Fibroblast of skin of back (primary cell): ENCODE results near the gene AFF1. TPM values are rescaled to one million over a fixed set of nuclear protein-coding genes. Genes with fewer than 3 reads are reported as not detected.

Experiments used
- DNase-seq: peaks from one replicate; pipeline ENCODE4 v3.0.0-alpha.2; 2013
- polyA plus RNA-seq, 2 experiments: library from polyadenylated mRNA; unstranded; fragments of 120-200 nt; gene quantifications; one replicate each; pipeline ENCODE4 v1.2.1, GENCODE V29; 2013; ENCODE audit not compliant: insufficient read length in 2 of 2

AFF1 gene
- polyA plus RNA-seq (2013, experiment 1 of 2; ENCODE audit: insufficient read length): 6.7 TPM
- polyA plus RNA-seq (2013, experiment 2 of 2; ENCODE audit: insufficient read length): 8.2 TPM

GRCh38 chr4:86934771-86935565 is at the start of gene AFF1:
Gene AFF1, plus strand, starts transcription at chr4:86935011. Its CDS starts 13,523 bp downstream, at chr4:86948534.
- DNase-seq: peak; percentile 92

GRCh38 chr4:86890790-86891189 is 44.0 kb upstream of the AFF1 start:
- no peak for DNase-seq

GRCh38 chr4:86891762-86892635 is 42.8 kb upstream of the AFF1 start, which contains the start of gene C4orf36:
Gene C4orf36, minus strand, starts transcription at chr4:86892422. Its CDS starts 902 bp downstream, at chr4:86891520.
- peak; percentile 44 for DNase-seq

GRCh38 chr4:86892636-86892960 is 42.2 kb upstream of the AFF1 start:
- no peak for DNase-seq

- no peak for DNase-seq
Observed at GRCh38 chr4:86893136-86893535, 41.7 kb upstream of the AFF1 start.

GRCh38 chr4:86894455-86894854 is 40.4 kb upstream of the AFF1 start:
- DNase-seq: peak; percentile 64

GRCh38 chr4:86895692-86896488 is 38.9 kb upstream of the AFF1 start:
- peak; percentile 77 for DNase-seq

- no peak for DNase-seq
Observed at GRCh38 chr4:86896596-86896995, 38.2 kb upstream of the AFF1 start.

GRCh38 chr4:86898562-86898961 is 36.2 kb upstream of the AFF1 start:
- no peak for DNase-seq

- DNase-seq: no peak
Observed at GRCh38 chr4:86901864-86902263, 32.9 kb upstream of the AFF1 start.

GRCh38 chr4:86908251-86908657 is 26.6 kb upstream of the AFF1 start:
- DNase-seq: peak; percentile 17

- DNase-seq: no peak
Observed at GRCh38 chr4:86909546-86910295, 25.1 kb upstream of the AFF1 start.

- DNase-seq: no peak
Observed at GRCh38 chr4:86910369-86910768, 24.4 kb upstream of the AFF1 start.

- no peak for DNase-seq
Observed at GRCh38 chr4:86910820-86911684, 23.8 kb upstream of the AFF1 start.

GRCh38 chr4:86916392-86916791 is 18.4 kb upstream of the AFF1 start:
- no peak for DNase-seq

- no peak for DNase-seq
Observed at GRCh38 chr4:86917212-86918039, 17.4 kb upstream of the AFF1 start.

- DNase-seq: peak; percentile 70
Observed at GRCh38 chr4:86918539-86919072, 16.2 kb upstream of the AFF1 start.

- peak; percentile 41 for DNase-seq
Observed at GRCh38 chr4:86919561-86920223, 15.1 kb upstream of the AFF1 start.
